AG20443 (cell line): ENCODE data around the gene ROCK1.

Source experiments
- DNase-seq: peaks from one replicate; pipeline ENCODE4 v3.0.0; 2012; ENCODE audit warnings: low spot score, mixed read lengths

ROCK1 gene

DNA sequence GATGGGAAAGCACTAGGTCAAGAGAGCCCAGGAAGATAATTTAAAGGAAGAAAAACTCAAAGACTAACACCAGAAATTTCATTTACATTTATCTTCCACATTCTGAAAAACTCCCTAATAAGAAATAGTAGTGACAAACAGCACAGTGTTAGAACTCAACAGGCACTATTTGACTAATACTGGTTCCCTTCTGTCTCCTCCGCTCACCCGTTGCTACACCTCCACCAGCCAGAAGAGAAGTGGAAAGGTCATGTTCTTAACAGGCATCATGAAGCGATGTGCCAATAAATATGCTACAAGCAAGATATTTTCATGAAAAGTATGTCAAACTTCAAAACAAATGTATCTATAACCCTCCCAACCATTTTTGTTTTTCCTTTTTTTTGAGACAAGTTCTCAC is 5.7 kb downstream of the ROCK1 start:
- DNase-seq: no peak

DNA sequence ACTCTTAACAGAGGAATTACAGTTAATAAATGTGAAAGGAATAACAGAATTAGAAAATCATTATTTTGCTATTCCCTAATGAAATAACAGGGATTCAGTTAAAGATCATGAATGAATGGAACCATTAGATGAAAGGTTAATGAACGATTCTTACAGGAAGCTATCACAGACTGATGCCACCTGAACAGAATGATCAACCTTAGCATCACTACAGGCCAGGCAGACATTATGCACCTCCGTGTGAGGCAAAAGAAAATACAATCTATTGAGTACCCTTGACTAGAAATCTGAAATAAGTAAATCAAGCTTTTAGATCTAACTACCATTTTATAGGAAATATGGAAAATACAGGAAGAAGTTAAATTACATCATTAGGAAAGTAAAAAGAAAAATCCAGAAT is 10.4 kb downstream of the ROCK1 start:
- DNase-seq: no peak

DNA sequence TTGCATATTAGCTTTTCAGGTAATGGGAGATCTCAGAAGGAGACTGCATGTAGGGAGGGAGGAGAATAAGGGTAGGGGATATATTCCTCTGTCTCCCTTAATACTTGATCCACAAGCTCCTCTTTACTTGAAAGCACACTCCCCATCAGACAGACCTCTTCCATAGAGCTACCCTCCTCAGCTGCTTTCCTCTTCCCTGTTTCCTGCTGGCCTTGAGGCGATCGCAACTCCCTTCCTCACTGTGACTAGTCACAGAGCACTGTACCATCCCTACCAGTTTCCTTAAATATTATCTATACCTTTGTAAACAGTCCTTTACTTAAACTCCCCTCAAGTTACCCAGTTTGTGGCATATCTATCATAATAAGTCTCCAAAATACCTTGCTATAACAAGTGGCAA is 10.9 kb downstream of the ROCK1 start:
- DNase-seq: no peak

DNA sequence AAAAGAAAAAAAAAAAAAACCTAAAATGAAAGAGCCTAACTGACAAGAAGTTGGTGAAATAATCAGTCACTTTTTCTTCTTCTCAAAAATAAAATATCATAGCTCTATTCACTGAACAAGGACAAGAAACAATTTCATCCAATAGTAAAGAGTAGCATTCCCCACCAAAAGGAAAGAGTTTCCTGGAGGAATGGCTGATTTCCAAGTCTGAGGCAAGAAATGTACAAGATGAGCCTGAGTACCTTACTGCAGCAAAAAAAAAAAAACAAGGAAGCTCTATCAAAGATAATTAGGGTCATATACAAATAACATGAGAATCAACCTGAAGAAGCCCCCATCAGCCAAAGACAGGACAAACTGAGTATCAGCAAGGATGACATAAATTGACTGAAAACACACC is 11.5 kb downstream of the ROCK1 start:
- DNase-seq: no peak

DNA sequence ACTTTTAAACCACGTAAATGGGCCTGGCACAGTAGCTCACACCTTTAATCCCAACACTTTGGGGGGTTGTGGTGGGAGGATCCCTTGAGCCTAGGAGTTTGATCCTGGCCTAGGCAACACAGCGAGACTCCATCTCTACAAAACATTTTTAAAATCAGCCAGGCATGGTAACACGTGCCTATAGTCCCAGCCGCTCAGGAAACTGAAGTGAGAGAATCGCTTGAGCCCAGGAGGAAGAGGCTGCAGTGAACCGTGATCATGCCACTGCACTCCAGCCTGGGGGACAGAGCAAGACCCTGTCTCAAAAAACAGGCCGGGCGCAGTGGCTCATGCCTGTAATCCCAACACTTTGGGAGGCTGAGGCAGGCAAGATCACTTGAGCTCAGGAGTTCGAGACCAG is 12.2 kb downstream of the ROCK1 start:
- no peak for DNase-seq

DNA sequence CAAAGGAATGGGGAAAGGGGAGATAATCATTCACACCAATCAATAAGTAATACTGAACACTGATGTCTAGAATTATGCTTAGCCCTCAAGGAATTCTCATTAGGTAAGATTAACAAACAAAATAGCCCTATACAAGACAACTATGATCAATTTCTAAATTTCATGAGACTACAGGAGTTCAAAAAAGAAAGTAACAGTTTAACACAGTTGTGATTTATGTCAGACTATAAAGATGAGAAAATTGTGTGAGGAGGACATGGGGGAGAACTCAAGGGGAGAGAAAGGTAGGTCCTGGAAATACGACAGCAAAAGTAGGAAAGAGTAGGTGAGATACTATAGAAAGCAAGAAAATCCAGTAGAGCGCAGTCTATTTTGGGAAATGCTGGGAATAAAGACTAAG is 14.9 kb downstream of the ROCK1 start:
- DNase-seq: no peak

DNA sequence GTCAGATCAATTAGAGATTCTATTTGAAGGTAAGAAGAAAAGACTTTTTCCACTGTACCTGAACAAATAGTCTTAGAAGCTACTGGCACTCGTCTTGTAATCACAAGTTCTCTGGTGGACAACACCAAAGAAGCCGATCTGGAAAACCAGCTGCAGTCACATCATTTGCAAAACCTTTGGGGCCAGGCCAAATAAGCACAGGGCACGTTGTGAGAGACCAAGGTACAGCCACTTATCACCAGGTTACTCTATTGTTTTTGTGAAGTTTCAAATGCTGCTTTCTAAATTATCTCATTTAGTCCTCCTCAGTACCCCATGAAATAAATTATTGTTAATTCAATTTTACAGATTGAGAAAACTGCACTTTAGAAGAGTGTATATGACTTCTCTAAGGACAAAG is 18.5 kb downstream of the ROCK1 start:
- no peak for DNase-seq

DNA sequence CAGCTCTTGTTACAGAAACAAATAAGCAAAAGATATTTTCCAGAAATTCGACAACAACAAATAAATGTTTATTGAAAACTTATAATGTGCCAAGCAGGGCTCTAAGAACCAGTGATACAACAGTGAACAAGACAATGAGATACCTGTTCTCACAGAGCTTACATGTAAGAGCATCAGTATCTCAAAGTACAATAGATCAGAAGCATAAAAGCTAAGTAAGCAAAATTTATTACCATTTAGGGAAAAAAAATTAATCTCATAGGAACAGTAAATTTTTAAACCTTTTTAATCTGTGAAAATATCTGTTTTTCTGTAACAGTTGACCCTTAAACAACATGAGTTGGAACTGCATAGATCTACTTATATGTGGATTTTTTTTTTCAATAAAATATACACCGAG is 20.9 kb downstream of the ROCK1 start:
- DNase-seq: no peak

DNA sequence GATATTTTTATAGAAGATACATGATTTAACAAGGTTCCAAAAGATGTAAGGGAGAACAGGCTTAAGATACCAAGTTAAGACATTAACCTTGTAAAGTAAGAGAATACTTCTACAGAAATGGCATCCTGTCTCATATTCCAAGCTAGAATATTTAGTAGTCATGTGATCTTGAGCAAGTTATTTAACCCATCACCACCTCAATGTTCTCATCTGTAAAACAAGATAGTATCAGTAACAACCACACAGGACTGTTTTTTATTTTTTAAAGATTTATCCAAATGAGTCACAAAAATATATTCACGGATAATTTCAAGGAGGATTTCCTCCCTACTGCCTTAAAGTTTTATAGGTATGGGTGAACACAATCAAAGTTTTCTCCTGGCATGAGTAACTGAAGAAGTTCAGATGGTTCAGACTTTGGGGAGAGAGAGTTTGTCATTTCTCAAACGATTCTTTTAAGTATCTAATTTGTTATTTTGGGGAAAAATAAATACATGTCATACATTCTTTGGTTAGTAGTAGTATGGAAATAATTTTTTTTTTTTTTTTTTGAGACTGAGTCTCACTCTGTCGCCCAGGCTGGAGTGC is 25.9 kb downstream of the ROCK1 start:
- no peak for DNase-seq

DNA sequence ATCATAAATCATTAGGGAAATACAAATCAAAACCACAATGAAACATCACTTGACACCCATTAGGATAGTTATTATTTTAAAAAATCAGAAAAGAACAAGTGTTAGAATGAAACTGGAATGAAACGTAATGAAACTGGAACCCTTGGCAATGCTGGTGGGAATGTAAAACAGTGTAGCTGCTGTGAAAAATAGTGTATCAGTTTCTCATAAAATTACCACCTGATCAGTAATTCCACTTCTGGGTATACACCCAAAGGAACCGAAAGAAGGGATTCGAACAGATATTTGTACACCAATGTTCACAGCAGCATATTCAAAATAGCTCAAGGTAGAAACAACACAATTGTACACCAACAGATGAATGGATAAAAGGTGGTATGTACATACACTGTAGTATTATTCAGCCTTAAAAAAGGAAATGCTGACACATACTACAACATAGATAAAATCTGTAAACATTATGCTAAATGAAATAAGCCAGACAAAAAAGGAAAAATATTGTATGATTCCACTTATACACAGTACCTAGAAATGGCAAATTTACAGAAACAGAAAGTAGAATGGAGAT is 27.0 kb downstream of the ROCK1 start:
- DNase-seq: no peak

DNA sequence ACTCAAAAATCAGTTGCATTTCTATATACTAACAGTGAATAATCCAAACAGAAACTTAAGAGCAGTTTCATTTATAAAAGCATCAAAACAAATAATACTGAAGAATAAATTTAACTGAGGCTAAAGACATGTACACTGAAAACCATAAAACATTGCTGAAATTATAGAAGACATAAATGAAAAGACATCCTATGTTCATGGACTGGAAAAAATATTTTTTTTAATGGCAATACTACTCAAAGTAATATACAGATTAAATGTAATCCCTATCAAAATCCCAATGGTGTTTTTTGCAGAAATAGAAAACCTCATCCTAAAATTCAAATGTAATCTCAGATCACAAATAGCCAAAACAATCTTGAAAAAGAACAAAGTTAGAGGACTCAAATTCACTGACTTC is 28.6 kb downstream of the ROCK1 start:
- DNase-seq: no peak

DNA sequence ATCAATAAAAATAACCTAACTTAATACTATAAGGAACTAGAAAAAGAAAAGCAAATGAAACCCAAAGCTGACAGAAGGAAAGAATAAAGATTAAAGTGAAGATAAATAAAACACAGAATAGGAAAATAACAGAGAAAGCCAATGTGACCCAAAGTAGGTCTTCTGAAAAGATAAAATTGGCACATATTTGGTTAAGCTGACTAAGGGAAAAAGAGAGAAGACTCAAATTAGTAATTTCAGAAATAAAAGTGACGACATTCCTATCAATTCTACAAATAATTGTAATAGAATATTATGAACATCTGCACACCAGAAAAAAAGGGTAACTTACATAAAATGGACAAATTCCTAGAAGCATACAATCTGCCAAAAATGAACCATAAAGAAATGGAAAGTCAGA is 30.2 kb downstream of the ROCK1 start:
- no peak for DNase-seq

DNA sequence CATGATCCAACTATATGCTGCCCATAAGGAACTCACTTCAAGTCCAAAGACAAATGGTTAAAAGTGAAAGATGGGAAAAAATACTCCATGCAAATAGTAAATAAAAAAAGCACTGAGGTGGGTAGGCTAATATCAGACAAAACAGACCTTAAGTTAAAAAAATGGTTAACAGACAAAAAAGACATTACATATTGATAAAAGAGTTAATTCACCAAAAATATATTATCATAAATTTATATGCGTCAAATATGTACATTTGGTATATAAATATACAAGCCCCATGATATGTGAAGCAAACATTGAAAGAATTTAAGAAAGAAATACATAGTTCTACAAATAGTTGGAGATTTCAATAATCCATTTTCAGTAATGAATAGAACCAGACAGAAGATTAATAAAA is 31.0 kb downstream of the ROCK1 start:
- DNase-seq: no peak

DNA sequence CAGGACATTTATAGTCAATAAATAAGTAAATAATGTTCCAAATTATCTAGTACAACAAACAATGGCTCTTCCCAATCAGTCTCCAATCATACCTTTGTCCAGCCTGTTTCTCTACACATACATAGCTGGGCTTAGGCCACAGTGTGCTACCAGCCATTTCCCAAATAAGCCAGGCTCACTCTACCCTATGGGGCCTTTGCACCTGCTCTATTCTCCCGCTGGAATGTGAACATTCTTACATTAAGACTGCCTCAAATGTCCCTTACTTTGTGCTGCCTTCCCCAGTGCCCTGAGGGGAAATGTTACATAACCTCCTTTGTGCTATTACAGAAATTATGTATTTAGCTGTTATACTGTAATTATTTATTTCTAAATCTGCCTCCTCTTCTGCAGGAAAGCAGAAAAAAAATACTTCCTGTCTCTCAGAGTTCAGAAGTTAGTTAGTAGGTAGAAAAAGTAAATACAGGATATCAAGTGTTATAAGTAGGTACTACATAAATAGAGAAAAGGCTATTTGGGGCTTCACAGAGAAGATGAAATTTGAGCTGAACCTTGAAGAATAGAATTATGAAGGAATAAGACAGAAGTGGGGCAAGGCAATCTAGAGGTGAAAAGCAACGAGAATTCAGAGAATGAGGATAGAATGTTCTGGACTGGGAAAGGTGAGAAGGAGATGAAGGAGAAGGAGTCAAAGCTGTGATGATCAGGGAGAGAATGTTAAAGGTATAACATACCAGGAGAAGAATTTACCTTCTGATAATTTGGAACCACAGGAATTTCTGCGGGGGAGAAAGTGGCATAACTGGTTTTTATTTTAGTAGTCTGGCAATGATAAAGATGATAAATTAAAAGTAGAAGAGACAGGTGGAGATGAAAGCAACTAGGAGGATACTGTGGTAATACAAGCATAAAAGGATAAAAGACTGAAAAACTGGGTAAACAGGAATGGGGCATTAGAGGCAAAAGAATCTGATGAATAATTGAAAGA is 37.0 kb downstream of the ROCK1 start:
- no peak for DNase-seq

DNA sequence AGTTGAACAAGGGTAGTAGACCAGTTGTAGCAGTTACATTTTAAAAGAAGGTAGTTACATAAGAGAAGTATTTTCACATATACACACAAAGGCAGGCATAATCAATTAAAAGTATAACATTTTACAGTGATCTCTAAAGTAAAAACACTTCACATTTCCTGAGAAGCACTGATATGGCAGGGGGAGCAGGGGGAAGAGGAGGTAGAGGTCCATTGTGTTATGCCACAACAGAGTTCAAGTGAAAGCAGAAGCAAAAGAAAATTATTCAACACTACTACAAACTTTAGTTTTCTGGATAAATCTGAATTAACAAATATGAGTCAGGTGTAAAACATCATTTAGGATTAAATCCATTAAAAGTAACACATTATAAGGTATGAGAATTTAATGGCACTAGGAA is 38.4 kb downstream of the ROCK1 start:
- no peak for DNase-seq

DNA sequence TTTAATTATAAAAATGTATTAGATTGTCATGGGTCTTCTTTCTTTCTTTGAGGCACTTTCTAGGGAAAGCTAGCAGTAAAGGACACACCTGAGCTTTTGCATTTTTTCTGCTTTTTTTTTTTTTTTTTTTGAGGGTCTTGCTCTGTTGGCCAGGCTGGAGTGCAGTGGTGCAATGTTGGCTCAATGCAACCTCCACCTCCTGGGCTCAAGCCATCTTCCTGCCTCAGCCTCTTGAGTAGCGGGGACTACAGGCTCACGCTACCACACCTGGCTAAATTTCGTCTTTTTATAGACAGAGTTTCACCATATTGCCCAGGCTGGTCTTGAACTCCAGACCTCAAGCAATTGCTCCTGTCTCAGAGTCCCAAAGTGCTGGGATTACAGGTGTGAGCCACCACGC is 40.5 kb downstream of the ROCK1 start:
- DNase-seq: no peak

DNA sequence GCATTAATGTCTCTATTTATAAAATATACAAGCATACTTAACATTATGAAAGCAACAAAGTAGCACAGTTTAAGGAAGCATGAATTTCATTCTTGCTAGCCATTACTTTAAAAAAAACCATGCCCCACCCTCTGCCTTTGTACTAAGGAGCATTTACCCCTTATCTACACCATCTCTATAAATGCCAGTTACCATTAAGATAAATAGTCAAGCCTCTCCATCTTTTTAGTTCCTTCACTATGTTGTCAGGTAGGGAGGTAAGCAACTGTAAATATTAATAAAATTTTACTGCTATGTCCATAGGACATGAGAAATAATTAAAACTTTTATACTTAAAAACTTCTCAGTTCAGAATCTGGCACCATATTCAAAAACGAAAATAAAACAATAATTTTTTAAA is 42.1 kb downstream of the ROCK1 start:
- no peak for DNase-seq

DNA sequence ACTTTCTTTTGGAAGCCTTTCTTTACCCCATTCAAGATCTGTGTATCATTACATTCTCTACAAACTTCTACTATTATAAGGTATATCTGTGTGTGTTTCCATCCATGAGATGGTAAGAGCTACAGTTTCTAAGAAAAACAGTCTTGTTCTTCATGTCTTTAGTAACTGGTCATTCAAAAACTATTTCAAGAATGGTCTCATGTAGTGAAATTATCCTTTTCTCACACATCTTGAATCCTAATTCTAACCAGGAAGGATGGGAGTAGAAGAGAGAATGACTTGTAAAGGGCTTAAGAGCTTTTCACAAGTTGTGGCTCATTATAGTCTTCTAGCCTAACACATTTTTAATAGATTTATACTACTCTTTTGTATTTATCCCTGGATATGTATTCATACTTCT is 47.3 kb downstream of the ROCK1 start:
- DNase-seq: peak; percentile 13

DNA sequence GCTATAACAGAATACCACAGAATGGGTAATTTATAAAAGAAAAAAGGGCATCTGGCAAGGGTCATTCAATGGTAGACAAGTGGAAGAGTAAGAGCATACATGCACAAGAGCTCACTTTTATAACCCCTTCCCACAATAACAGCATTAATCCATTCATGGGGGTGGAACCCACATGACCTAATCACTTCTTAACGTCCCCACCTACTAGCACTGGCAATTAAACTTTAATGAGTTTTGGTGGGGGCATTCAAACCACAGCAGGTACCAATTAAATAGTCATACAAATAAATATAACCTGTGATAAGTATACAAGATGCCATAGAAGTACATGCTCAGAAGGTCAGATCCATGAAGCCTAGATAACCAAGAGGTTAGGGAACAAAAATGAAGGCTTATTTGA is 48.6 kb downstream of the ROCK1 start:
- no peak for DNase-seq

DNA sequence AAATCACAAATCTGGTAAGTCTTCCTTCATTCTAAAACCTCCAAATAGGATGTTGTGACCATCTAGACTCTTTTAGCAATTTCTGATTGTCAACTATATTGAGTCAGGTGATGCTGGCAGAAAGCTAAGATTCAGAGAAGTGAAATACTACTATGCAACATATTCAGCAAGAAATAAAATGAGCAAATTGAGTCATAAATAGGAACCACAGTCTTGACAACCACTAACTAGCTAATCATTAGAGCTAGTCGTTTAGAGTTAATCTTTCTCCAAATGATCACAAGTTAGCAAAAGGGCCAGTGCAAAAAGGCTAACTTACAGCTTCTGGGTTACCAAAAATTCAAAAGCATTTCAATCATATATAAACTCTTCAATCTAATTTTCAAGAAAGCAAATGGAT is 54.5 kb downstream of the ROCK1 start:
- DNase-seq: no peak

DNA sequence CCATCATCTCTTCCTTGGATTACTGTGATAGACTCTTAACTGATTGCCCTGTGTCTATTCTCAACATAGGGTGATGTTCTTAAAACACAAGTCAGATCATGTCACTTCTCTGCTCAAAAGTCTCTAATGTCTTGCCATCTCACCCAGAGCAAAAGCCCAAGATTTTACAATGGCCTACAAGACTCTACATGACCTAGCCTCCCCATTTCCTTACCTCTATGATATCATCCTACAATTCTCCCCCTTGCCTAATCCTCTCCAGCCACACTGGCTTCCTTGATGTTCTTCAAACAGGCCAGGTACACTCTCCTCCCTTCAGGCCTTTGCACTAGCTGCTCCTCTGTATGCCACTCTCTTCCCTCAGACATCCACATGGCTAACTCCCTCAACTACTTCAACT is 55.1 kb downstream of the ROCK1 start:
- no peak for DNase-seq

DNA sequence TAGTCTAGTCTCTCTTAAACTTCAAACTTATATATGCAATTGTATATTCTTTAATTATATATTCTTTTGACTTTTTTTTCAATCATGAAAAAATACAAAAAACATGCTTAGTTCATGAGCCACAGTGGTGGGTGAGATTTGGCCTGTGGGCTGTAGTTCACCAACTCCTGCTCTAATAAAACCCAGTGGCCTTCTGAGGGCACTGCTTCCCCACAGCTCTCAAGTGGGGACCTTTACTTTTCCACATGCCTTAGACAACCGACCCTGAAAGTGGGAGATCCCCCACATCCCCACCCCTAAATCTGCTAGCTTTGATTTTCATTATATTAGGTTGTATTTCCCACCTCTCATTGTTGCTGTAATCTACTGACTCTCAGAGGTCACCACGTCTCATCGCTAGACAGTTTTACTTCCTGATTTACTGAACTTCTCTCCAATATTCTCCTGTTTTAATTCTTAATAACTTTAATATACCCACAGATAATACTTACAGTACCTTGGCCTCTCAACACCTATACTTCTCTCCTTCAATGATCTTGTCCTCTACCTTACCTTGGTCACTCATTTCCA is 57.3 kb downstream of the ROCK1 start:
- DNase-seq: no peak

DNA sequence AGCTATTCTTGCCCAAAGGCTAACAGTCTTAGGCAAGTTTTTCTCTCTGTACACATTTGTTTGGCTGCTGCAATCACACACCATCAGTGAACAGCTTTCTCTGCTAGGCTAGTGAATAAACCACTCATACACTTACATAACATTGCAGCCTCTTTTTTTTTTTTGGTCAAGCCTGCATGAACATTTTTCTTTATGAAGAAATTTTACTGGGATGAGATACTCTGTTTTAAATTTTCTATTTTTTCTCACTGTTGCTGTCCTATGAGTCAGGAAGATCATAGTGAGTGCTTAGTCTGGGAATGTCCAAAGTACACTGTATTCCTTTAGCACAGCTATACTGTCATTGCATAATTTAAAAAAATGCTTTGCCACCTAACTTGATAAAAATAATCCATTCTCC is 58.5 kb downstream of the ROCK1 start:
- DNase-seq: peak; percentile 81
